KOPT-K1 (cell line): Measurements from ENCODE around the gene SMTN.

Source experiments
- H3K27ac ChIP-seq: fragments of 200-600 bp; sonication (generic); 2 replicates; pipeline ENCODE4 v1.5.1; 2016; ENCODE audit warnings: antibody characterized with exemption, mild to moderate bottlenecking, low read depth, low read length; ENCODE audit not compliant: poor library complexity, severe bottlenecking
- H3K36me3 ChIP-seq: fragments of 200-600 bp; sonication (generic); 2 replicates; pipeline ENCODE4 v1.5.1; 2017; ENCODE audit warnings: antibody characterized with exemption, mild to moderate bottlenecking, low read length, moderate library complexity; ENCODE audit not compliant: insufficient read depth
- H3K9me3 ChIP-seq: fragments of 200-600 bp; sonication (generic); 2 replicates; pipeline ENCODE4 v1.5.1; 2017; ENCODE audit warnings: antibody characterized with exemption, low read length, mild to moderate bottlenecking; ENCODE audit not compliant: insufficient read depth, poor library complexity, severe bottlenecking

The SMTN gene

GRCh38 chr22:31083377-31083768 is 2.3 kb downstream of the SMTN start:
- Histone ChIP-seq H3K36me3 (peaks cover 6% of the 10 kb centered on the region; the same call in 1 of the 2 replicates), H3K27ac (no peak overlapping the region)

GRCh38 chr22:31083923-31084810 is 3.0 kb downstream of the SMTN start:
- Histone ChIP-seq H3K9me3 (no peaks in the 10 kb centered on the region), H3K27ac (peak overlapping the region; percentile 72)

More at GRCh38 chr22:31083377-31083768, 2.3 kb downstream of the SMTN start:
- no peaks in the 10 kb centered on the region for H3K9me3 ChIP-seq

GRCh38 chr22:31084811-31085492 is 3.8 kb downstream of the SMTN start:
- peak overlapping the region; percentile 72 for H3K27ac ChIP-seq
- H3K9me3 ChIP-seq = no peaks in the 10 kb centered on the region
- peaks cover 22% of the 10 kb centered on the region; the same call in 1 of the 2 replicates for H3K36me3 ChIP-seq

More at GRCh38 chr22:31083923-31084810, 3.0 kb downstream of the SMTN start:
- peaks cover 14% of the 10 kb centered on the region; the same call in 1 of the 2 replicates for H3K36me3 ChIP-seq

DNA sequence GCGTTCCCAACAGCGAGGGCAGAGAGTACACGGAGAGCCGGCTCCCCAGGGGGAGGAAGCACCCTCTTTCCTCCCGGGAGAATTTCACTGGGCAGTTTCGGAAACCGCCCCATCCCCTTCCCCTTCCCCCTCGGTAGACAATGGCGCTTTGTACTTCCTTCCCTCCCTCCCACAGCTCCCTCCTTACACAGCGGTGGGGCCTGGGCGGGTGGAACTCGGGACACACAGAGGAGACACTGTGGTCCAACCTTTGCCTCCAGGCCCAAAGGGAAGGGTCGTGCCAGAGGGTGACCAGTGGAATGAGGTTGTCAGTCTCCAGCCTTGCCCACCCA is 4.3 kb downstream of the SMTN start:
- peaks cover 27% of the 10 kb centered on the region; the same call in 1 of the 2 replicates for H3K36me3 ChIP-seq
- peak overlapping the region; percentile 72 for H3K27ac ChIP-seq

GRCh38 chr22:31085928-31086327 is 4.8 kb downstream of the SMTN start:
- H3K9me3 ChIP-seq = no peaks in the 10 kb centered on the region
- peaks cover 30% of the 10 kb centered on the region; the same call in 1 of the 2 replicates for H3K36me3 ChIP-seq
- no peak overlapping the region for H3K27ac ChIP-seq

More for the DNA sequence above, 4.3 kb downstream of the SMTN start:
- H3K9me3 ChIP-seq = no peaks in the 10 kb centered on the region

- Histone ChIP-seq H3K27ac (no peak overlapping the region), H3K36me3 (peaks cover 38% of the 10 kb centered on the region; the same call in 1 of the 2 replicates), H3K9me3 (no peaks in the 10 kb centered on the region)
Observed at GRCh38 chr22:31086703-31087330, 5.7 kb downstream of the SMTN start.

DNA sequence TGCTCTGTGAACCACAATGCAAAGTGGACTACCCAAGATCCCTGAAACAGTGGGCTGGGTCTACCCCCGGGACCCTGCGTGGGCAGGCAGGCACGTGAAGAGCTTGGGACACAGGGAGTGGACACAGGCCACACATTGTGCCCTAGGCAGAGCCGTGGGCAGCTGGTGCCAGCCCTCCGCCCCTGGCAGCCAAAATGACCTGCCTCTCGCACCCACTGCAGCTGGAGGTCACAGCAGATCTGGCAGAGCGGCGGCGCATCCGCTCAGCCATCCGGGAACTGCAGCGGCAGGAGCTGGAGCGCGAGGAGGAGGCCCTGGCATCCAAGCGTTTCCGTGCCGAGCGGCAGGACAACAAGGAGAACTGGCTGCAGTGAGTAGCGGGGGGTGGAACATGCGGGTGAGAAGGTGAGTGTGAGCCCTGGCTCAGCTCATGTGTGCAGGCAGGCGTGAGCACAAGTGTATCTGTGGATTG is 6.7 kb downstream of the SMTN start:
- Histone ChIP-seq H3K9me3 (no peaks in the 10 kb centered on the region), H3K27ac (no peak overlapping the region), H3K36me3 (peaks cover 48% of the 10 kb centered on the region; the same call in 1 of the 2 replicates)

DNA sequence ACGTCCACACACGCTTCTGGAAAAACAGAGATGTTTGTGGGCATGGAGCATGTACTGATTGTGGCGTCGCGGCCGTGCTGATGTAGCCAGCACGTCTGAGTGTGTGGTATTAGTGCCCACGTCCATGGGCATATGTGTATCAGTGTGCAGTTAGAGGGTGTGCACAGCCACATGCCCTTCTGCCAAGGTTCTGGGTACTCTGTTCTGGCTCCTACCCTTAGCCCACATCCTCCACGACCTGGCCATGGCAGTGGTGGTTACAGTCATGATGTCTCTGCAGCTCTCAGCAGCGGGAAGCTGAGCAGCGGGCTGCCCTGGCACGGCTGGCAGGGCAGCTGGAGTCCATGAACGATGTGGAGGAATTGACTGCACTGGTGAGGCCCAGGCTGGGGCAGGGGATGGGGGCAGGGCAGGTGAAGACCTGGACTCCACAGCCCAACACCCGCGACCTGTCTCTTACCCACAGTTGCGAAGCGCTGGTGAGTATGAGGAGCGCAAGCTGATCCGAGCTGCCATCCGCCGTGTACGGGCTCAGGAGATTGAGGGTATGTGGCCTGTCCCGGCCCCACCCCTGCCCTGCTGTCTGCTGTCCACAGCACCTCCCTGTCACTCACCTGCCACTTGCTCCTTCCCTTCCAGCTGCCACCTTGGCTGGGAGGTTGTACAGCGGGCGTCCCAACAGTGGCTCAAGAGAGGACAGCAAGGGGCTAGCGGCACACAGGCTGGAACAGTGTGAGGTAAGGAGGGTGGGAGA is 7.3 kb downstream of the SMTN start:
- no peak overlapping the region for H3K27ac ChIP-seq
- peaks cover 52% of the 10 kb centered on the region for H3K36me3 ChIP-seq
- H3K9me3 ChIP-seq = no peaks in the 10 kb centered on the region

- Histone ChIP-seq H3K9me3 (no peaks in the 10 kb centered on the region), H3K36me3 (peaks cover 60% of the 10 kb centered on the region), H3K27ac (no peak overlapping the region)
Observed at GRCh38 chr22:31089160-31090100, 8.3 kb downstream of the SMTN start.

- Histone ChIP-seq H3K36me3 (peaks cover 67% of the 10 kb centered on the region), H3K9me3 (no peaks in the 10 kb centered on the region), H3K27ac (no peak overlapping the region)
Observed at GRCh38 chr22:31090217-31091085, 9.3 kb downstream of the SMTN start.

GRCh38 chr22:31091106-31091975 is 10.2 kb downstream of the SMTN start:
- Histone ChIP-seq H3K9me3 (no peaks in the 10 kb centered on the region), H3K27ac (no peak overlapping the region), H3K36me3 (peaks cover 75% of the 10 kb centered on the region)

- peaks cover 83% of the 10 kb centered on the region for H3K36me3 ChIP-seq
- H3K9me3 ChIP-seq = no peaks in the 10 kb centered on the region
- no peak overlapping the region for H3K27ac ChIP-seq
Observed at GRCh38 chr22:31092161-31092560, 11.0 kb downstream of the SMTN start.
